ENCODE data around the gene SLC11A2.

The SLC11A2 gene

DNA sequence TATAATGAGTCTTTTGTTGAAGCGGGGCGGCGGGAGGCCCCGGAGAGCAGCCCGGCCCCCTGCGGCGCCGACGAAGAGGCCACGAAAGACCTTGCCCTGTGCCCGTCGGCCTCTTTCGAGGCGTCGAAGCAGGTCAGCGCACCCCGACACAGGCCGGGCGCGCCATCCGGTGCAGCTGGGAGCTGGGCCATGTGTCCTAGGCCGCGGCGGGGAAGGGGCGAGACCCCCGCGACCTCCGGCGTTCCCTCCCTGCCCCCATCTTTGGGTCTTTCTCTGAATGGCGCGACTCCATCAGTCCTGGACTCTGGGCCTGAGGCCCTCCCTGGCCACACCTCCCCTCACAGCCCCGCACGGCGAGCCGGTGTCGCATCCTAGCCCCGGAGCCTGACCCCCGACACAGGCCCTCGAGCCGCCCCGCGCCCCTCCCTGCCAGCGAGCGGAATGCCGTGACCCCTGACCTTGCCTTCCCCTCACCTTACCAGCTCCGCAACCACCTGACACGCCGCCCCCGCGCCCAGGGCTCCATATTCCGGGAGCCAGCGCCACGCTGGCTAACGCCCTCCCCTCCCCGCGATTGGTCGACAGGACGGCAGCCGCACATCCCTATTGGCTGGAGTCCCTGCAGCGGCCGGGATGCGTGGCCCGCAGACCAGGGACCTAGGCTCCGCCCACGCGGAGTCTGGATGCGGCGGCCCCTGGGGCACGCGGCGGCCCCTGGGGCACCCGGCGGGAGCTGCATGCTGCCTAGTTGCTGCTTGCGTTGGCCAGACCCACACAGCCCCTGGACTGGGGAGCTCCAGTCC is at the start of gene SLC11A2:
Gene SLC11A2 (minus strand): TSS at position 549 of the 803 bp plus-strand sequence. CDS start 15,656 bp downstream, outside the sequence.
- peak; percentile 95 for DNase-seq

GRCh38 chr12:51075390-51075789 is 49.2 kb upstream of the SLC11A2 start:
- no peak for DNase-seq

DNA sequence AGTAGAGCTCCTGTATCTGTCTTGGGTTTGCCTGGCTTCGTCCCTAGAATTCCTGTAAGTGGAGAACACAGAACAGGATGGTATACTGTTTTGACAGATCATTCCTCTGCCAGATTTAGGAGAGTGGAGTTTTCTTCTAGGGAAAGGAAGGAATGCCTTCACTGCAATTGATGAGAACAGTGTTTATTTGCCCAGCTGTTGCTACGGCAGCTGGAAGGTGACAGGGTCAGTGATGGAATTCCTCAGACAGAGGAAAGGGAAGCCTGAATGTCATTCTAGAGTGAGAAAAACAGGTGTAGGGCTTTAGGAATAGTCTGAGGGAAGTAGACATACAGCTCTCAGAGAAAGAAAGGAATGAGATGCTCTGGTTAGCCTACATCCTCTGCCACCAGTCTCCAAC is 45.5 kb upstream of the SLC11A2 start:
- DNase-seq: no peak

DNA sequence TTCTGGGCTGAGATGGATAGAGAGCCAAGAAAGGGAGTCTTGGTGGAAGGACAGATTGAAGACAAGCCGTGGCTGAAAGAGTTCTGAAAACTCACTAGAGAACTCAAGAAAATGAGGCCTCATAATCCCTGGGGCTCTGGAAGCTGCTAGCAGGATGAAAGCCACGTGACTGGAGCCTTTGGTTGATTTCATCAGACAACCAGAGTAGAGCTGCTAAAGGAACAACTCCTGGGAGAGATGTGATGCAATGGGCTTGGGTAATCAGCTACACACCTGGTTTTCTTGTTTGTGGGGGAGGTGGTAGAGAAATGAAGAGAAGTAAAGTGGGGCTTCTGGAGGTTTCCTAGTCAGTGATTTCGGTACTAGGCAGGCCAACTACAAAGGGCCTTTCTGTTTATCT is 43.8 kb upstream of the SLC11A2 start:
- DNase-seq: no peak

DNA sequence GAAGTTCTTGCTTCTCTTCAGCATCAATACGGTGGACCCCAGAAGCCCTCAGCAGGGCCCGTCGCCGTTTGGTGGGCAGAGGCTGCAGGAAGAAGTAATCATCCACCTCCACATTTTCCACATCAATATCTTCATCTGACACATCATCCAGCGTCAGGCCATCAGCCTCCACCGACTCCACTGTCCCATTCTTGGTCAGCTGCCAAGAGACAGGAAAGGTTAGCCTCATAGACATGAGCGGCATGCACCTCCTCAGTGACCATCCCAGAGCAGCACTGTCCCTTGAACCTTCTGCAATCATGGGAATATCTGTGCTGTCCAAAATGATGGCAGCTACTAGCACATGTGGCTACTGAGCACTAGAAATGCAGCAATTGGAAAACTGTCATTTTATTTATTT is 41.6 kb upstream of the SLC11A2 start:
- DNase-seq: no peak

DNA sequence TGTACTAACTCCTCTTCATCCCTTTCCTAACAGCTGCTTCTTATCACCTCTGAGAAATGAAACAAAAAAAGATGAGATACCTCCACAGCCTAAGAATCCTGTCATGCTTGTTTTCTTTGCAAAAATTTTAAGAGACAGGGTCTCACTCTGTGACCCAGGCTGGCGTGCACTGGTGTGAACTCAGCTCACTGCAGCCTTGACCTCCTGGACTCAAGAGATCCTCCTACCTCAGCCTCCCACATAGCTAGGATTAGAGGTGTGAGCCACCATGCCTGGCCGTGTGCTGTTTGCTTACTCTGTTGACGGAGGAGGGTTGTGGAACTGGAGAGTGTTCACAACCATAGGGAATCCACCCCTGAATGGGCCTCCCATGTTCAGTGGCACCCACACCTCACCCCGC is 41.0 kb upstream of the SLC11A2 start:
- DNase-seq: no peak

DNA sequence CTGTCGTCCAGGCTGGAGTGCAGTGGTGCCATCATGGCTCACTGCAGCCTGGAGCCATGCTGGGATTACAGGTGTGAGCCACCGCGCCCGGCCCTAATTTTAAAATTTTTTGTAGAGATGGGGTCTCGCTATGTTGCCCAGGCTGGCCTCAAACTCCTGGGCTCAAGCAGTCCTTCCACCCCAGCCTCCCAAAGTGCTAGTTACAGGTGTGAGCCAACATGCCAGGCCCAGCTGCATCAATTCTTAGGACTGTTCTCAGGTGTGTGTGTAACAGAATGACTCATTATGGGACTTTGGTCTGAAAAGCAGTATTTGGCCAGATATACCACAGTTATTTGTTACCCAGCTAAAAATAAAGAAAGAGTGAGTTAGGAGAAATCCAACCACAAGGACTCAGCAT is 39.3 kb upstream of the SLC11A2 start:
- DNase-seq: no peak

DNA sequence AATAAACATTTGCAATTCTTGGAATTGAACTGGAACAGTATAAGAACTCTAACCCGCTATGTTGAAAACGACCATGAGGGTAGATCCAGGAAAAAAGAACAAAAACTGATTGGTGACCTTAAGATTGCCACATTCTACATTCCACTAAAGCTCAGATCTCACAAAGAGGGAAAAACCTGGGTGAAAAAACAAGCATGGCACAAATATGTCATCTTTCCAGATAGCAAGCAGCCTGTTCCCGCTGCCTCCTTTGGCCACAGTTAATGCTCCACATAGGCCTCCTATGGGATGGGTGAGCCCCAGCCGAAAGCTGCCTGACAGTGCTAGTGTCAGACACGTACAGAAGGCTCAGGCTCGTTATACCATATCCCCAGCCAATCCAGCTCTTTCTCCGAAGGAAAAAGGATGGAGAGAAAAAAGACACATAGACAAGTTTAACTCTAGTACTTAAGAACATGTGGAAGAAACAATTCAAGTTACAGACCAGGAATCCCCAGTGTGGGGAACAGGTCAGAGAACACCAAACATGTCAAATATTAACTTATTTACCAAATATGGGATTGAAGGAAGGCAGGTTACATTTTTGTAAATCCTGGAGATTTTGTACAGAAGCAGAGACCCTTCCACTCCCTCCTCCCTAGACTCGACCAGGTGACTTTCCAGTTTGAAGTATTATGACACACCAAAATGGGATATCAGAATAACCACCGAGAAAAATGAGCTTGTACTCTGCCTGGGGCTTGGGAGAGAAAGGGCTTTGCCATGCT is 36.6 kb upstream of the SLC11A2 start:
- no peak for DNase-seq

- DNase-seq: no peak
Observed at GRCh38 chr12:51059086-51059485, 32.9 kb upstream of the SLC11A2 start.

- DNase-seq: no peak
Observed at GRCh38 chr12:51056242-51056641, 30.1 kb upstream of the SLC11A2 start.

GRCh38 chr12:51055060-51055459 is 28.9 kb upstream of the SLC11A2 start:
- no peak for DNase-seq

DNA sequence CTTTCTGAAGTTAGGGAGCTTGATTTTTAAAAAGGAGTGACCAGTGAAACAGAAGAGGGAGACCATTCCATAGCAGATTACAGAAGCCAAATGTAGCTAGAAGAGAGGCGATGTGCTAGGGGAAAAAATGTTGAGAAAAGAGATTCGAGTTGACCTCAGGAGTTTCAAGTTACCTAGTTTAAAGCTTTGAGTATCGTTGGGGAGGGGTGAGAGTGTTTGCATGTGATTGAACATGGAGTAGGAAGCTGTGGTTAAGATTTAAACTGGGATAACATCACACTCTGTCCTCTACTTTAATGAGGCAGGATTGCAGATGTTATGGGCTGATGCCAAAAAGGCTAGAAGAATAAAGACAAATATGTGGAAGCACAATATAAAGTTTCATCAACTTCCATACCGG is 25.6 kb upstream of the SLC11A2 start:
- DNase-seq: no peak

GRCh38 chr12:51049525-51049924 is 23.3 kb upstream of the SLC11A2 start:
- DNase-seq: no peak

GRCh38 chr12:51048661-51049251 is 22.6 kb upstream of the SLC11A2 start:
- DNase-seq: no peak

GRCh38 chr12:51047655-51048540 is 21.7 kb upstream of the SLC11A2 start, which contains the start of gene LETMD1:
LETMD1 (plus strand) TSS chr12:51048327; CDS start chr12:51048357, 30 bp downstream.
- peak; percentile 95 for DNase-seq

DNA sequence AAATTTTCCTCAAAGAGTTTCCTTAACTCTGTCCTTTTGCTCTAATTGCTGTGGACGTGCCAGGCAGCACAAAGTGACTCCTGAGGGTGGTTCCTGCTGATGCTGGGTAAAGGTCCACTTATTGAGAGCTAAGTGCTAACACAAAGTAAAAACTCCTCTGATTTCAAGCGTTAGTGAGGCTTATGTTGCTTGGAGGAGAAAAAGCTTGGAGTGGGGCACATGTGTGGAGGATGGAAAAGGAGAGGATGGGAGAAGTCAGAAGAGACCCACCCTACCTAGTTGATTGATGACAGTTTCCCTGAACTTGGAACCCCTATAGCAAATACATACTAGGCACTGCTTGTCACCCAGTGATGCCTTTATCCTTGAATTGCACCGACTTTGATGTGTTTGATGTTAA is 10.1 kb upstream of the SLC11A2 start:
- no peak for DNase-seq

DNA sequence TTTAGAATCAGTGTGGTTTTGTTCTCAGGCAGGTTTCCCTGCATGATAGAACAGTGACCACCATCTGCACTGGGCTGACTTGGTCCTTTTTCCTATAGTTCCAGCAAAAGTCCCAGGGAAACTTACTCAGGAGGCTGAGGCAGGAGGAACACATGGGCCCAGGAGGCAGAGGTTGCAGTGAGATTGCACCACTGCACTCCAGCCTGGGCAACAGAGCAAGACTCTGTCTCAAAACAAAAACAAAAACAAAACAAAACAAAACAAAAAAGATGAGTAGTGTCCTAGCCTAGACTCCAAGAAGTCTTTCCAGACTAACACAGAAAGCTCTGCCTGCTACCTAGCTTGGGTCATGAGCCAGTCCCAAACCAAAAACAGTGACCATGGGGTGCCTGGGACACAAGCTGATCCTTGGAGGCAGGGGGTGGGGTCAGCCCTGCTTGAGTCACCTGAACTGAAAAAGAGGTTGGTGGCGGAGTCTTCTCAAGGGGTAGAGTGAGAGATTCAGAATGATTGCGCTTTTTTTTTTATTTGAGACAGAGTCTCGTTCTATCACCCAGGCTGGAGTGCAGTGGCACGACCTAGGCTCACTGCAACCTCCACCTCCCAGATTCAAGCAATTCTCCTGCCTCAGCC is 7.4 kb upstream of the SLC11A2 start:
- DNase-seq: no peak

DNA sequence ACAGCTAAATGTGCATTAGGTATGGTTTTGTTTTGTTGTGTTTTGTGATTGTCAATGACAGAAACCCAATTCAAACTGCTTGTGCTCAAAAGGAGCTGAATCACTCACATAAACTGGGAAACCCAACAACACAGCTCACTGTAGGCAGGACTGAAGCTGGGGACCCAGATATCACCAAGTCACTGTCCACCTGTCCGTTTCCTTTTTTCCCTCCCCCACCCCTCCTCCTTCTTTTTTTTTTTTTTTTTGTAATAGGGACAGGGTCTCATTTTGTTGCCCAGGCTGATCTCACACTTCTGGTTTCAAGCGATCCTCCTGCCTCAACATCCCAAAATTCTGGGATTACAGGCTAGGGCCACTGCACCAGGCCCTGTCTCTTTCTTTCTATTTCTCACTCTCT is 6.9 kb upstream of the SLC11A2 start:
- DNase-seq: no peak

DNA sequence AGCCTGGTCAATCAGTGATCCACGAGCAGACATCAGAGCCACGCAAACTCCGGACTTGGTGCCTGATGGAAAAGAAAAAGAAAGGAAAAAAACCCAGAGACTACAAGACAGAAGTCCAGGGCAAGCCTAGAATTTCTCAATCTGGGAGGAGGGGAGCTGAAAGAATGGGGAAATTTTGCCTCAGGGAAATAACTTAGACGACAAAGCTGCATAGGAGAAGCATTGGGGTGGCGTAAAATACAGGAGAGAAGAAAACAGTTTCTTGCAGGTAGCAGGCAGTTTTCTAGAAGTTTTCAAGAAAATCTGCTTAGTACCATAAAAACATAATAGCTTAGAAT is 2.6 kb upstream of the SLC11A2 start:
- no peak for DNase-seq

- no peak for DNase-seq
Observed at GRCh38 chr12:51028126-51028812, 2.1 kb upstream of the SLC11A2 start.

- no peak for DNase-seq
Observed at GRCh38 chr12:51027342-51027835, 1.2 kb upstream of the SLC11A2 start.

Data from NCI-H2171 (cell line).